Tibial artery (tissue), 4 donors: Measurements from ENCODE around the gene BPI.

Source experiments
- DNase-seq, 2 donors: peaks; one replicate each; pipeline ENCODE4 v3.0.0-alpha.2; 2019
- H3K27ac ChIP-seq, 2 donors: fragments of 200-600 bp; sonication (generic) in 1 of 2; 1 replicate in 1 of 2; 2 replicates in 1 of 2; pipeline ENCODE4 v1.5.1; 2018 to 2019; ENCODE audit warnings: mild to moderate bottlenecking in 1 of 2
- H3K27me3 ChIP-seq, 2 donors: fragments of 200-600 bp; sonication (generic) in 1 of 2; one replicate each; pipeline versions ENCODE4 v1.5.1 to v1.6.0; 2016 to 2019
- H3K36me3 ChIP-seq, 3 donors: fragments of 200-600 bp; sonication (generic) in 2 of 3; one replicate each; pipeline ENCODE4 v1.5.1; 2016 to 2019; ENCODE audit warnings: mild to moderate bottlenecking in 2 of 3
- H3K4me1 ChIP-seq, 4 donors: fragments of 200-600 bp; sonication (generic) in 2 of 4; 1 replicate in 3 of 4; 2 replicates in 1 of 4; pipeline ENCODE4 v1.5.1; 2016 to 2019
- H3K4me3 ChIP-seq, 2 donors: fragments of 200-600 bp; sonication (generic) in 1 of 2; 1 replicate in 1 of 2; 2 replicates in 1 of 2; pipeline ENCODE4 v1.5.1; 2018 to 2019; ENCODE audit warnings: mild to moderate bottlenecking in 2 of 2
- H3K9me3 ChIP-seq, 3 donors: fragments of 200-600 bp; sonication (generic) in 1 of 3; one replicate each; pipeline ENCODE4 v1.5.1; 2016 to 2019
- intact Hi-C: fragments of 100-400 bp; cut with DNase I; formaldehyde crosslinking; loops from one replicate; pipeline ENCODE4 v1.15.0; 2023; ENCODE audit warnings: low total_unique reads
- TF ChIP-seq, protein P1 (sequence below), 2 experiments: fragments of 200-600 bp in 1 of 2; fragments of 450-650 bp in 1 of 2; IDR thresholded peaks; one replicate each; pipeline ENCODE4 v1.5.1; 2017 to 2019; ENCODE audit warnings: antibody characterized with exemption in 2 of 2, mild to moderate bottlenecking in 1 of 2, moderate library complexity in 1 of 2

Gene BPI

DNA sequence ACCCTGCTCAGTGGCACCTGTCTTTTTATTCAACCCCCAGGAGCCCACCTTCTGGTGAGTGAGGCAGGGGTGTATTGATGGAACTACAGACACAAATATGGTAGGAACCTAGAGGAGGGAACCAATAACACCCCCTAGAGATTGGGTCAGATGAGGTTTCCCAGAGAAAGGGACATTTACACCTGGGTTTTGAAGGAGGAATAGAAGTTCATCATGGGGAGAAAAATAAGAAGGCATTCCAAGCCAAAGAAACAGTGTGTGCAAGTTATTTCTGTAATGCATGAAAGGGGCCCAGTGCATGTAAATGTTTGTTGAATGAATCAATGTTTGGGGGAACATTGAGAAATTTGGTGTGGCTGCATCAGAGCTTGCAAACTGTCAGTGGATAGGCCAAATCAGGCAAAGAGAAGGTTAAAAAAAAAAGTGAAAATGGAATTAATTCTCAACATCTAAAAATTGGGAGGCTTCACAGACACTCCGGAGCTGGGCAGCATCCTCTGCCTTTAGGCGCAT lies 32.3 kb upstream of the BPI start:
- peaks cover 0 to 42% (median 22%) of the 10 kb centered on the region in 4 donors for H3K4me1 ChIP-seq
- TF ChIP-seq, protein P1, sequence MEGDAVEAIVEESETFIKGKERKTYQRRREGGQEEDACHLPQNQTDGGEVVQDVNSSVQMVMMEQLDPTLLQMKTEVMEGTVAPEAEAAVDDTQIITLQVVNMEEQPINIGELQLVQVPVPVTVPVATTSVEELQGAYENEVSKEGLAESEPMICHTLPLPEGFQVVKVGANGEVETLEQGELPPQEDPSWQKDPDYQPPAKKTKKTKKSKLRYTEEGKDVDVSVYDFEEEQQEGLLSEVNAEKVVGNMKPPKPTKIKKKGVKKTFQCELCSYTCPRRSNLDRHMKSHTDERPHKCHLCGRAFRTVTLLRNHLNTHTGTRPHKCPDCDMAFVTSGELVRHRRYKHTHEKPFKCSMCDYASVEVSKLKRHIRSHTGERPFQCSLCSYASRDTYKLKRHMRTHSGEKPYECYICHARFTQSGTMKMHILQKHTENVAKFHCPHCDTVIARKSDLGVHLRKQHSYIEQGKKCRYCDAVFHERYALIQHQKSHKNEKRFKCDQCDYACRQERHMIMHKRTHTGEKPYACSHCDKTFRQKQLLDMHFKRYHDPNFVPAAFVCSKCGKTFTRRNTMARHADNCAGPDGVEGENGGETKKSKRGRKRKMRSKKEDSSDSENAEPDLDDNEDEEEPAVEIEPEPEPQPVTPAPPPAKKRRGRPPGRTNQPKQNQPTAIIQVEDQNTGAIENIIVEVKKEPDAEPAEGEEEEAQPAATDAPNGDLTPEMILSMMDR (IDR thresholded peaks at IDR 0.05): no peak
- H3K4me3 ChIP-seq: no peak overlapping the region
- H3K27me3 ChIP-seq: no peaks in the 10 kb centered on the region
- H3K36me3 ChIP-seq: no peaks in the 10 kb centered on the region
- intact Hi-C loops: no loop called here
- peak overlapping the region; percentile 48 to 51 for H3K27ac ChIP-seq
- no peak for DNase-seq
- H3K9me3 ChIP-seq: no peaks in the 10 kb centered on the region

- H3K27ac ChIP-seq: peak overlapping the region; percentile 48 to 51
- intact Hi-C loops: no loop called here
These were observed 31.6 kb upstream of the BPI start for GRCh38 chr20:38272398-38272797.

DNA sequence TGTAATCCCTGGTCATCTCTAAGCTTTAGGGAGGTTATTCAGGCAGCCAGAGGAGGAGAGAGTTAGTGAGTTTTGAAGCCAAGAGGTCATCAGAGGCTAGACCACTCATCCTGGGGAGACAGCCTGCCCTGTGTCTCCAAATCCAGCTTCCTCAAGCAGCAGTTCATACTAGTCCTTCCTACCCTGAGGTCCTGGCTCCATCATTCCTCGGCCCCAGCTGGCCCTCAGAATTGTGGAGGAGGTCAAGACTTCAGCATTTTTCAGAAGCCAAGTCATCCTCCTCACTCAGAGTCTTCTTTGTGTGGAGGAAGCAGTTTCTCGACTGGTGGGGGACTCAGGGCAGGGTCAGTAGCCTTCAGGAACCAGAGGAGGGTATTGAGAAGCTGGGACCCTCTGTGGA lies 31.0 kb upstream of the BPI start:
- peak in 1 of 2 donors; percentile 62 for DNase-seq
- H3K27me3 ChIP-seq: no peaks in the 10 kb centered on the region
- H3K9me3 ChIP-seq: no peaks in the 10 kb centered on the region
- TF ChIP-seq, protein P1 (IDR thresholded peaks at IDR 0.05): no peak
- peak overlapping the region; percentile 48 to 51 for H3K27ac ChIP-seq
- intact Hi-C loops: no loop called here
- no peak overlapping the region for H3K4me3 ChIP-seq
- no peaks in the 10 kb centered on the region for H3K36me3 ChIP-seq
- peaks cover 0 to 42% (median 22%) of the 10 kb centered on the region in 4 donors for H3K4me1 ChIP-seq

More at GRCh38 chr20:38272398-38272797, 31.6 kb upstream of the BPI start:
- Histone ChIP-seq H3K4me1 (peaks cover 0 to 42% (median 22%) of the 10 kb centered on the region in 4 donors), H3K9me3 (no peaks in the 10 kb centered on the region), H3K27me3 (no peaks in the 10 kb centered on the region), H3K4me3 (no peak overlapping the region), H3K36me3 (no peaks in the 10 kb centered on the region)
- DNase-seq: peak in 1 of 2 donors; percentile 58
- TF ChIP-seq, protein P1 (IDR thresholded peaks at IDR 0.05): no peak

GRCh38 chr20:38275815-38276550 lies 28.0 kb upstream of the BPI start:
- H3K27ac ChIP-seq: no peak overlapping the region
- peaks cover 0 to 36% (median 20%) of the 10 kb centered on the region in 4 donors for H3K4me1 ChIP-seq
- H3K4me3 ChIP-seq: no peak overlapping the region
- peak in 1 of 2 donors; percentile 19 for DNase-seq
- no peaks in the 10 kb centered on the region for H3K36me3 ChIP-seq
- no peaks in the 10 kb centered on the region for H3K27me3 ChIP-seq
- TF ChIP-seq, protein P1 (IDR thresholded peaks at IDR 0.05): no peak
- intact Hi-C loops: no loop called here
- no peaks in the 10 kb centered on the region for H3K9me3 ChIP-seq

DNA sequence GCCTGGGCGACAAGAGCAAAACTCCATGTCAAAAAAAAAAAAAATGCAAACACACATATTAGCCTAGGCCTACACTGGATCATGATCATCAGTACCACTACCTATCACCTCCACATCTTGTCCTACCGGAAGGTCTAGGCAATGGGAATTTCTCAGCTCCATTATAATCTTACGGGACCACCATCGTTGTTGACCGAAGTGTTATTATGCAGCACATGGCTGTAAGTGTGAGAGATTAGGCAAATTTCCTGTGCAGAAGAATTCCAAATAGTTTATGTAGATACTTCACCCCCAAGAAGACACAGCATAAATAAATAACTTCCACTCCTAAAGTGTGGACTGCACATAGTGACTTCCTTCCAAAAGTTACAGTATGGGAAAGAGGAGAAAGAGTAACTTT lies 26.7 kb upstream of the BPI start:
- H3K27ac ChIP-seq: no peak overlapping the region
- H3K4me1 ChIP-seq: peaks cover 0 to 23% (median 10%) of the 10 kb centered on the region in 4 donors
- no peaks in the 10 kb centered on the region for H3K36me3 ChIP-seq
- intact Hi-C loops: no loop called here
- DNase-seq: no peak
- H3K27me3 ChIP-seq: no peaks in the 10 kb centered on the region
- H3K9me3 ChIP-seq: no peaks in the 10 kb centered on the region
- H3K4me3 ChIP-seq: no peak overlapping the region
- TF ChIP-seq, protein P1 (IDR thresholded peaks at IDR 0.05): no peak
